LNCAP (cell line): ENCODE data around the gene LHPP.

ENCODE experiments used
- TF ChIP-seq, protein P1 (sequence below): fragments of 450-650 bp; IDR thresholded peaks from 2 replicates; pipeline ENCODE4 v1.5.1; 2017; ENCODE audit warnings: mild to moderate bottlenecking

The LHPP gene

DNA sequence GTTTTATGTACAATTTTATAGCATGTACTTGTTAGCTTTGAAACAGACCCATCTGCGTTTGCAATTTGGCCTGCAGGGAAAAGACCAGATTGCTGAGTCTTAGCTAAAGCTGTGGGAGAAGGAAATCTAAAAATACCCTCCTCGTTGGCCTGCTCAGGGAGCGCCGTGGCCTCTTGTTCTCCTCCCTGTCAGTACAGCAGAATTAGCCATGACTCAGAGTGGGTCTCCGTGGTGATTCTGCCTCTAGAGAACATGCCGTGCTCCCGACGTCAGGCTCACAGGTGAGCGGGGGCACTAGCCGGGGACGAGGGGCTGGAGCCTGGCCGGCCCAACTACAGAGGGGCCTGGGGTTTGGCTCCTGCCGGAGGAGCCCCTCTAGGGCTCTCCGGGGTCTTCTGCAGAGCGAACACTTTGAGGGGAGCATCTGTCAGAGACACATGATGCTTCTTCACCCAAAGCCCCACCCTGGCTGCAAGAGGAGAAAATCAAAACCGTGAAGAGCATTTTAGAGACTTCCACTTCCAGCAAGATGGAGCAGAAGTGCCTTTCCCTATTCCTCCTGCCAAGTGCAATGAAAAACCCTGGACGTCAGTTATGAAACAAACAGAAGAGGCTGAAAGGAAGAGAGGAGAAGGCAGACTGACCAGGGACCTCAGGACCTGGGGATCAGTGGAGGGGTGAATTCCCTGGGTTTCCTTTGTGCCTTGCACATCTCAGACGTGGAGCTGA is 98.9 kb downstream of the LHPP start:
- TF ChIP-seq, protein P1, sequence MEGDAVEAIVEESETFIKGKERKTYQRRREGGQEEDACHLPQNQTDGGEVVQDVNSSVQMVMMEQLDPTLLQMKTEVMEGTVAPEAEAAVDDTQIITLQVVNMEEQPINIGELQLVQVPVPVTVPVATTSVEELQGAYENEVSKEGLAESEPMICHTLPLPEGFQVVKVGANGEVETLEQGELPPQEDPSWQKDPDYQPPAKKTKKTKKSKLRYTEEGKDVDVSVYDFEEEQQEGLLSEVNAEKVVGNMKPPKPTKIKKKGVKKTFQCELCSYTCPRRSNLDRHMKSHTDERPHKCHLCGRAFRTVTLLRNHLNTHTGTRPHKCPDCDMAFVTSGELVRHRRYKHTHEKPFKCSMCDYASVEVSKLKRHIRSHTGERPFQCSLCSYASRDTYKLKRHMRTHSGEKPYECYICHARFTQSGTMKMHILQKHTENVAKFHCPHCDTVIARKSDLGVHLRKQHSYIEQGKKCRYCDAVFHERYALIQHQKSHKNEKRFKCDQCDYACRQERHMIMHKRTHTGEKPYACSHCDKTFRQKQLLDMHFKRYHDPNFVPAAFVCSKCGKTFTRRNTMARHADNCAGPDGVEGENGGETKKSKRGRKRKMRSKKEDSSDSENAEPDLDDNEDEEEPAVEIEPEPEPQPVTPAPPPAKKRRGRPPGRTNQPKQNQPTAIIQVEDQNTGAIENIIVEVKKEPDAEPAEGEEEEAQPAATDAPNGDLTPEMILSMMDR = no peak

DNA sequence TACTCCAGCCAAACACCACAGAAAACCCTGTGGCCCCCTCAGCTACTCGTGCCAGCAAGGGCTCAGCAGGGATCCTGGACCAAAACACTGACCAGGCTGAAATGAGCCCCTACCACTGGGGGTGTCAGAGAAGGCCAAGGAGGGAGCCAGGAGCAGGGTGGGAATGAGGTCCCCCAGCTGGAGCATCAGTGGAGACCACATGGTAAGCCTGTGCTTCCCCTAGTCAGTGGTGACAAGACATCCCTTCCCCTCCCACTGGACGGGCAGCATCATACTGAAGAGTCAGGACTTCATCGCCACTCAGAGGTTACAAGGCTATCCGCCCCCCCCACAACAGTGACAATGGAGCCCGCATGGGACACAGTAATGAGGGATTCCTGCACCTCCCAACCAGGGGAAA is 99.6 kb downstream of the LHPP start:
- TF ChIP-seq, protein P1 = no peak

DNA sequence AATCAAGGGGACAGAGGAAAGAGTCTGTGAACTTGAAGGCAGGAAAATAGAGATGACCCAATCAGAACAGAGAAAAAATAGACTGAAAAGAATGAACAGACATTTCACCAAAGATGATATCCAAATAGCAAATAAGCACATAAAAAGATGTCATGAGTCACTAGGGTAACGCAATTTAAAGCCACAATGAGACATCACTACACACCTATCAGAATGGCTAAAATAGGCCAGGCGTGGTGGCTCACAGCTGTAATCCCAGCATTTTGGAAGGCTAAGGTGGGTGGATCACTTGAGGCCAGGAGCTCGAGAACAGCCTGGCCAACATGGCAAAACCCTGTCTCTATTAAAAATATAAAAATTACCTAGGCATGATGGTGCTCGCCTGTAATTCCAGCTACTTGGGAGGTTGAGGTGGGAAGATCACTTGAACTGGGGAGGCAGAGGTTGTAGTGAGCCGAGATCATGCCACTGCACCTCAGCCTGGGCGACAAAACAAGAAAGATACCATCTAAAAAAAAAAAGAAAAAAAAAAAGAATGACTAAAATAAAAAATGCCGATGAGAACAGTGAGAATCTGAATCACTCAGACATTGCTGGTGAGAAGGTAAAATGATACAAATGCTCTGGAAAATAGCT is 100.9 kb downstream of the LHPP start:
- TF ChIP-seq, protein P1 = no peak

DNA sequence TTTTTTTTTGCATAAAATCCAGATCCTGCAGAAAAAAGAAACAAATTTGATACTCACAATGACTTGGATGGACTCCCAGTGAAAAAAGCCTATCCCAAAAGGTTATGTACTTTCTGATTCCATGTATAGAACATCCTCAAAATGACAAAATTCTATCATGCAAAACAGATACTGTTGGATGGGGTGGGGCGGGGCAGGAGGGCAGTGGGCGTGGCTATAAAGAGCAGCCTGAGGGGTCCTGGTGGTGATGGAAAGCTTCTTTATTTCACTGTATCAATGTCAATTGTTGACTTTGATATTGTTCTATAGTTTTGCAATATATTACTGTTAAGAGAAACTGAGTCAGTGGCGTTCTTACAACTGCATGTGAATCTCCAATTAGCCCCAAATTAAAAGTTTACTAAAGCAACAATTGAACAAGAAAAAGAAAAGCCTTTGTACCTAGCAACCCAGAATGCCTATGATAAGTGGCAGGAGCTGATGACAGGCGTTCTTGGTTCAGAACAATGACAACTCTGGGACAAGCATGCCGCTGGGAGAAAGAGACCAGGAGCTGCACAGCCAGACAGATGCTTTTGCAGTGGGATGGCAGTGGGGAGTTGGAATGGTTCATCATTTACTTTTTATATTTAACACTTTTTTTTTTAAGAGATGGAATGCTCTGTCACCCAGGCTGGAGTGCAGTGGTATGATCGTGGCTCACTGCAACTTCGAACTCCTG is 101.9 kb downstream of the LHPP start:
- TF ChIP-seq, protein P1 = no peak

DNA sequence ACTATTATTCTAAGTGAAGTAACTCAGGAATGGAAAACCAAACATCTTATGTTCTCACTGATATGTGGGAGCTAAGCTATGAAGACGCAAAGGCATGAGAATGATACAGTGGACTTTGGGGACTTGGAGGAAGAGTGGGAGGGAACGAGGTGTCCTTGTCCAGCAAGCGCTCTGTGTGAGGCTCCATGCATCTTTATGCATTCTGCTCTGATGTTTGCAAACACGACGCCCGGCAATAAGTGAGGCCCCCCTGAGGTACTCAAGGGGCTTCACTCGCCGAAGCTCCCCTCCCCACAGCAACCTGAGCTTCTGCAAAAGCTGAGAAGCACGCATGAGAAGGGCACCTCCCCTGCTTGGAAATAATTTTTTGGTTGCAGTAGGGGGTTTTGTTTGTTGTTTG is 103.3 kb downstream of the LHPP start:
- TF ChIP-seq, protein P1 = no peak

DNA sequence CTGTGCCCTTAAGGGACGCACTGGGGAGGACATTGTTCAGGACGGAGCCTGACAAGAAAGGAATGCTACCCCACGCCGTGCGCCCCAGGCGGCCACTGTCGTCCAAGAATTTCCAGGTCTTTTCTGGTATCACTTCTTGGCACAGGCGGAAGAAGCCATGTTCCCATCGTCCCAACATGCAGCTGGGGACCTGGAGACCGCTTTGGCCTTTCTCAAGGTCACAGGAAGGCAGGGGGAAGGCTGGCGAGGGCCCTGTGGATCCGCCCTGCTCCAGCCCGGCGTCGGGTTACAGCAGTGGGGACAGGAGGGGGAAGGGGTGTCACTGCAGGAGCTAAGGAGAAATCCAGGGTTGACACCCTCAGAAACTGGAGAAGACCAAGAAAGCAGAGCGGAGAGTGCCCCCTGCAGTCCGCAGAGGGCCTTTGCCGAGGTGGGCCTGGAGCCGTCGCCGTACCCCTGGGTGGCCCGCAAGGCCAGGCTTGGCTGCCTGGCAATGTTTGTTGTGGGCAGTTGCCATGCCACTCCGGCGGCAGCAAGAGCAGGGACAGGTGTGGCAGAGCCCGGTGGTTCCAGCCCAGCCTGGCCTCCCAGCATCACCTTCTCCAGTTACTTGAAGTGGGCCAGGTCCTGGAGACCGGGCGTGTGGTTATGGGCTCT is 104.1 kb downstream of the LHPP start:
- TF ChIP-seq, protein P1 = 0 out of 2 replicates have a peak, but pooled peaks have one; percentile 14

DNA sequence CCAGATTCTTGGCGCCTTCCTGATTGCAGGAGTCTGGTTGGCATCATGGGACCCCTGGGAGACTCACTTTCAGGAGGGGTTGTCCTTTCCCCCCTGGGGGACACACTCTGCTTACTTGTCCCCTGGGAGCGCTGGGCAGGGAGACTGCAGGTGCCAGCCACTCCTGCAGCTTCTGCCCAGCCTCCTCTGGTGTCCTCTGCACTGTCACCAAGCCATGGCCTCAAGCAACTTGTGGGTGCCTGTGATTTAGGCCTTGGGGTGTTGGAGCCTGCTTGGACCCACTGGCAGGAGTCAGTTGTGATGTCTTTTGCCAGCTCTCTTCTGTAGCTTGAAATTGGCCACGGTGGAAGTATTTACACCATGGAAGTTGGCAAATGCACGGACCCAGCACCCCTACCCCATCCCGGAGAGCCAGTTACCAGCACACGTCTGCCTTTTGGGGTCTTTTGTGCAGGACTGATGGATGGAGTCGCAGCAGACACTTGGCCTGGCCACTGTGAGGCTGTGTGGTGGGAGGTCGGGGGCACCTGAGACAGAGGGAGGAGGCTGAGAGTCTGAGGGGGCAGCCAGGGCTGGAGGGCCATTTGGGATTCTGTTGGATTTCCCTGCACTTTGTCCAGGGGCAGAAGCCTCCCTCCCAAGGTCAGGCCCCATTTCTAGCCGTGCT is 104.7 kb downstream of the LHPP start:
- TF ChIP-seq, protein P1 = no peak
